Measurements from ENCODE around the gene FBXW8. TPM values are rescaled to one million over a fixed set of nuclear protein-coding genes. Genes with fewer than 3 reads are reported as not detected.

FBXW8 gene
- total RNA-seq, 1 donor from 2014 or later: 6.1 TPM

DNA sequence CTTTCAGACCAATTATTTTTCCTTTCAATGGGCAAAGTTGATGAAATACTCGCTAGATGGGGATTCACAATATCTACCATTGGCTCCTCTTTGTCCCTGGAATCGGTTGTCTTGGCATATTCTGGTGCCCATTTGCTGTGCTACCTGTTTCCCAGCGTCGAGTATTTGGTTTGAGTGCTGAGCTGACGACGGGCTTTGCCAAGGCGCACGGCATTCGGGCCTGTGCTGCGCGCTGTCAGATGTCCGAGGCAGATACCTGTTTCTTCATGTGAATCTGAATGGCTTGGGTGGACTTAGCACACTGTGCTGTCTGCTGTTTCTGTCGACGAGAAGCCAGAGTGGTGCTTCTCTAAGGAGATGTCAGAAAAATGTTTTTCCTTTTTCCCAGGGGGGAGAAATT is 107.5 kb downstream of the FBXW8 start:
- ATAC-seq (no peak), DNase-seq (ENCODE audit: low spot score) (no peak)

DNA sequence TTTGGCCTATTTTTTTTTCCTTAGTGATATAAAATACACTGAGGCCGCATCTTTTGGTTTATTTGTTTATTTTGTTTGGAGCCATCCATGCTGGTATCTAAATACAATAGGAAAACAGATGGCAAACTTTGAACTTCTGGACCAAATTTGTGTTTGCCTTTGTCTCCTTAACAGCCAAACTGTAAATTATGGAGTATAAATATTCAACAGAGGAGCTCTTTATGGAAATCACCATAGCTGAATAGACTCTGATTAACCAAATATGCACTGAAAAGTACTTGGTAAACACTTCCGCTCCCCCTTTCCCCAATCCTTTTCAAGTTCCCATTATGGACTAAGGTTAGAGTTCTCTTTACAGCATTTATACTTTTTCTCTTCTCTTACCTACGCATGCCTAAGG is 107.9 kb downstream of the FBXW8 start:
- DNase-seq (ENCODE audit: low spot score) (no peak), ATAC-seq (no peak)

DNA sequence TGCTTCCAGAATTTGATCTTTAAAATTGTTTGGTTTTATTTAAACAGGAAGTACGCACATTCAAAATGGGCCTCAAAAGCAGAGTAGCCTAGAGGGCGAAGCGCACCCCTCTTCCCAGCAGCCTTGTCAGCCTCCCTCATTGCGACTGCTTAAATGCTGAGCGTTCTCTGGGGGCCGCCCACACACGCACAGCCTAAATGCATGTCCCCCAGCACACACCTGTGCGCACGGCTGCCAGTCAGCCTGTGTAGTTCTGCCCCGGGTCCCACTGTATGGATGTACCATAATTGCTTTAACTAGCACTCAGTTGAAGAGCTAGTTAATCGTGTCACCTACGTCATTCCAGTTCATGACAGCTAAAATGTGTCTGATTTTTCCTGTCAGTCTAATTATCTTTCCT is 109.1 kb downstream of the FBXW8 start:
- no peak for ATAC-seq
- DNase-seq (ENCODE audit: low spot score): no peak

DNA sequence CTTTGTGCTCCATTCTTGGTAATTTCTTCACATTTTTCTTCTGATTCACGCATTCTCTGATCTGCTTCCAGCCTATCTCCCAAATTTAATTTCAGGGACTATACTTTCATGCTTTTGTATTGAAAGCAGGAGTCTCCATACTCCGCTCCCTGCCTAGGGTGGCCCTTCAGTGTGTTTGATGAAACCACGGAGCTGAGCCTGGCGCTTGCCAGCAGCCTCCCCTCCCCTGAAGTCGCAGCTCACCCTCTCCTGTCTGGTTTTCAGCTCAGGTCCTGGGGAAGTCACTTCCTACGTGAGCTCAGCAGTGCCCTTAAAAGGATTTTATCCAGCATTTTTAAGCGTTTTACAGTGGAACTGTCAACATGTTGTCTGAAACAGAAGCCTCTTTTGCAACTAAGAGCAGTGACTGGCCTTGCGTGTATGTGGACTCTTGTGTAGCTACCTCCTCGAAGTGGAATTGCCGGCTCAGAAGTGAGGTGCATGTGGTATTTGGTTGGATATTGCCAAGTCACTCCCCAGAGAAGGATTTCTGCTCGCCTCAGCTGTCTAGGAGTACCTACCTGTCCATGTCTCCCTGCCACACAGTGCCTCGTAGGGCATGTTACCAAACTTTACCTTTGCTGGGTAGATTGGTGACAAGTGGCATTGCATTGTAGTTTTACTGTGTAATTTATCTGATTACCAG is 109.9 kb downstream of the FBXW8 start:
- no peak for ATAC-seq
- no peak for DNase-seq (ENCODE audit: low spot score)

DNA sequence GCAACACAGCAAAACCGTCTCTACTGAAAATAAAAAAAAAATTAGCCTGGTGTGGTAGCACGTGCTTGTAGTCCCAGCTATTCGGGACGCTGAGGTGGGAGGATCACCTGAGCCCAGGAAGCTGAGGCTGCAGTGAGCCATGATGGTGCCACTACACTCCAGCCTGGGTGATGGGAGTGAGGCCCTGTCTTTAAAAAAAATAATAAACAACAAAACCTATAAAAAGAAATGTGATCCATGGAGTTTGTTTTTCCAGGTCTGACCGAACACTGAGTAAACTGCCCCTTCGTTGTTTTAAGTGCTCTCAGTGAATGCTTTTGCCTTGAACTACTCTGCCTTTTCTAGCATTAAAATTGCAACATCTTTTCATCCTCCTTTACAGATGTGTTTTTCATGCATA is 111.7 kb downstream of the FBXW8 start:
- ATAC-seq: no peak
- DNase-seq (ENCODE audit: low spot score): no peak

DNA sequence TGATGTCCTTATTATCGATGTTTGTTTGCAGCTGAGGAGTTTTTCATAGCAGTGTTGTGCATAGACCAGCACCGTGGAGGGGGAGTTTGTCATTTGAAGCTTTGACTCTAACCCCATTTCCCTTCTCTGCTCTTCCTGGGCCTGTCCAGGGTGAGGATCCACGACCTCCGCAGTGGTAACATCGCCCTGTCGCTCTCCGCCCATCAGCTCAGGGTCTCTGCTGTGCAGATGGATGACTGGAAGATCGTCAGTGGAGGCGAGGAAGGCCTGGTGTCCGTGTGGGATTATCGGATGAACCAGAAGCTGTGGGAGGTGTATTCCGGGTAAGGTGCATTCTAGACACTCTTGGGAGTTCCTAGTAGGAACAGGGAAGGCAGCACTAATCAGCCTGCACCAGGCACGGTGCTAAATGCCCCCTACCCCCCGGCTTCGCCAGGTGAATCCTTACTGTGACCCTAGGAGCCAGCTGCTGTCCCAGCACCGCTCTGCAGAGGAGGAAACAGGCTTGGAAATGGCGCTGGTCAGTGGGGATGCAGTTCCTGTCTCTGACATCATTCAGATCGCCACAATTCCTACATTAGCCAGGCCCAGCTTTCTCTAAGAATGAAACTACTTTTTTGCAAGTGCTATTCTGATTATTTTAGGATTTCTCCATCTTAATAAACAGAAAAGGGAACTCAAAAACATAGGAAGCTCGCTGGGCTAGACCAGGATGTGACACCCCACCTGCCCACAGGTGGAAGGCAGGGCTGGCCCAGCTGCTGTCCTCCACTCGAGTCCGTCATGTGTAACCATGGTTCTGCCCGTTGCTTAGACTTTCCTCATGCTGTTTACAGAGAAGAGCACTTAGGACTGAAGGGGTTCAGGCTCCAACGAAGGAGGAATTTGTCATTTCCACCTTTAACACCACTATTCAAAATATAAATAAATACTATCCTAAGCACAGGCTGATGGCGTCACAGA is 113.5 kb downstream of the FBXW8 start:
- ATAC-seq (no peak), DNase-seq (ENCODE audit: low spot score) (peak; percentile 28)

DNA sequence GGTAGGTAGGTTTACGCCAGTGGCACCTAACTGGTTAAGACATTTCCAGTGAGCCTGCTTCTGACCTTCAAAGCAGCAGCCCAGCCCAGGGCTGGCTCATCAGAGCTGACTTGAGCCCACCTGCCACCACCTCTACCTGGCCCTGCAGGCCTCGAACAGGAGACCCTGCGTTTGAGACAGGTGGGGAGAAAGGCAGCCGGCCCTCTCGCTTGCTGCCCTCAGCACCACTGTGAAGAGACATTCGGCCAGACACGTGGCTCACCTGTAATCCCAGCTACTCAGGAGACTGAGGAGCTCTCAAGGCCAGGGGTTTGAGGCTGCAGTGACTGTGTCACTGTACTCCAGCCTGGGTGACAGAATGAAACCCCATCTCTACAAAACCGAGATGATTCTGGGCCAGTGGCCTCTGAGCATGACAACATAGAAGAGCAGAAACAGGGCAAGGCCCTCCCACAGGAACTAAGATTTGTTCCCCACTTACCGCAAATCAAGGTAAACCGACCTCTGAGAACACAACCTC is 114.3 kb downstream of the FBXW8 start:
- DNase-seq (ENCODE audit: low spot score) (peak; percentile 39), ATAC-seq (no peak)

DNA sequence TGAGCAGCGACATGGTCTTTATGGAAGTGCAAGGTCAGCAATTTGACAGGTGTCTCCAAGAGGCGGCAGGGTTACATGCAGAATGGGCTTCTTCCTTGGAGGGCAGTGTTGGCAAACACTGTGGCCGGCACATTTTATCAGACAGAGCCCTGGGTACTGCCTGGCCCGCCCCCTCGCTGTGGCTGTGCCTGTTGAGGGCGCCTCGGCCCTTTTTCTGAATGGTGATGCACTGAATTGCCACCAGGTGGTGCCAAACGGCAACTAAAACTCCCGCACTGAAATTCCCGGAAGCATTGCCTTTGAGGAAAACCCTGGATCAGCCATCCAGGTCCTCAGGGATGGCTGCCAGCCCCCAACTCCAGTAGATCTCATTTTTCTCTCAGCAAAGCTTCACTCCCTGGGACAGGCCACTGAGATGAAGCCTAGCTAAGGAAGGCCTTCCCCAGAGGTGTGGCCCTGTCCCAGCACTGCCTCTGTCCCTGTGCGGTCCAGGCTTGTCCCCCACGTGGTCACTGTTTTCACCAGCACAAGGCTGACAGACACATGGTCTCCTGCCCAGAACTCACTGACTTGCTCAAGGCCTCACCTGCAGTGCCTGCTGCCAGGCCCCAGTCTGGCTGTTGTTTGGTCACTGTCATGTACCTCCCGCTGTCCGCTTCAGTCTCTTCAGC is 114.9 kb downstream of the FBXW8 start:
- DNase-seq (ENCODE audit: low spot score) (peak; percentile 67), ATAC-seq (peak; percentile 92)

DNA sequence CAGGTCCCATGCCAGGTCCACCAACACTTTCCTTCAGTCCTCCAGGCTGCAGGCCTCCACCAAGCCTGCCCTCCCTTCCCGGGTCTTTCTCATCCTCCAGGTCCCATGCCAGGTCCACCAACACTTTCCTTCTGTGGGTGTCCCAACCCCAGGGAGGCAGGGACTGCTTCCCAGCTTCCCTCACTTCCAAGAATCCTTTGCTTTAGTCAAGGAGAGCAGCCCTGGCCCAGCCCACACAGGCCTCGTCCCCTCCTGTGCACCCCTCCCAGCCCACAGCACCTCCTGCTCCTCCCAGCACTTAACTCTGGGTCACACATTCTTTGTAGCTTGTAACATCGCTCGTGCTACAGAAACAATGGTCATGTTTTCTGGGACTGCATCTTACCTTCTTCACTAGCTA is 115.6 kb downstream of the FBXW8 start:
- ATAC-seq (no peak), DNase-seq (ENCODE audit: low spot score) (peak; percentile 35)

DNA sequence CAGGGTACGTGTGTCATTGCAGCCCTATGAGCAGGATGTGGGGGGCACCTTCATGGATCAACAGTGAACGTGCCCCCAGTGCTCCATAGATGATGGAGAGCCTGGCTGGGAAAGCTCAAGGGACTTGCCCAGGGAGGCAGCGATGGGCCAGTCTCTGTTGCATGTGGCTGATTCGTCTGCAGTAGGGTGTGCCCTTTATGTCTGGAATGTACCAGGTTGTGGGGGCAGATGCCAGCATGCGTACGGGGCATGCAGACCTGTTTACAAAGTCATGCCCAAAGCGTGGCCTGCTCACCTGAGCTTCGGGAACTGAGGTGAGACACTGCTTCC is 116.1 kb downstream of the FBXW8 start:
- no peak for ATAC-seq
- DNase-seq (ENCODE audit: low spot score): no peak

DNA sequence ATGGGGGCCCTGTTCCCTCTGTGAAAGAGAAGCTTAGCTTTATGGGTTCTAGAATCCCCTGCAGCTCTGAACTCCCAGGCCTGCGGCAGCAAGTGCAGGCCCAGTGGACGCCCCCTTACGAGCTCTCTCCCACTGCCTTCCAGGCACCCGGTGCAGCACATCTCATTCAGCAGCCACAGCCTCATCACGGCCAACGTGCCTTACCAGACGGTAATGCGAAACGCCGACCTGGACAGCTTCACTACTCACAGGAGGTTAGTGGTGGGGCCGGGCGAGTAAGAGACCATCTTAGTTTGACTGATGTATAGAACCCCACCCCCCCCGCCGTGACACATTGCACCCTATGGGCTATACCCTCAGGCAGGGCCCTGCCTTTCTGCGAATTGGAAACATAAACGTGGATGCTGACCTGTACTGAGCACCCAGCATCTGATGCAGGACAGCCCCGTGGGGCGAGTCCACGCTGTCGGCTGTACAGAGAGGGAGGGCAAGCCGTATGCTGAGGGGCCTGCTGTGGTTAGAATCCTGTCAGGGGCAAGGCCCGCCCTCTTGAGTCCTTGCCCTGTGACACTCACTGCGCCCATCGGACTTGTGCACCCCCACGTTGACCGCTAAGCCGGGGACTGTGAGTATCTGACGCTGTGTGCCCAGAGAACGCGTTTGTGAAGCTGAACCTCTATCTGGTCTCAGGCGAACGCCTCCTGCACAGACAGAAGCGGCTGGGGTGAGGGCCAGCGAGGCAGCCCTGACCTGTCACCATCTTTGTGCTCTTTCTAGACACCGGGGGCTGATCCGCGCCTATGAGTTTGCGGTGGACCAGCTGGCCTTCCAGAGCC is 116.7 kb downstream of the FBXW8 start:
- DNase-seq (ENCODE audit: low spot score) (peak; percentile 37), ATAC-seq (no peak)

DNA sequence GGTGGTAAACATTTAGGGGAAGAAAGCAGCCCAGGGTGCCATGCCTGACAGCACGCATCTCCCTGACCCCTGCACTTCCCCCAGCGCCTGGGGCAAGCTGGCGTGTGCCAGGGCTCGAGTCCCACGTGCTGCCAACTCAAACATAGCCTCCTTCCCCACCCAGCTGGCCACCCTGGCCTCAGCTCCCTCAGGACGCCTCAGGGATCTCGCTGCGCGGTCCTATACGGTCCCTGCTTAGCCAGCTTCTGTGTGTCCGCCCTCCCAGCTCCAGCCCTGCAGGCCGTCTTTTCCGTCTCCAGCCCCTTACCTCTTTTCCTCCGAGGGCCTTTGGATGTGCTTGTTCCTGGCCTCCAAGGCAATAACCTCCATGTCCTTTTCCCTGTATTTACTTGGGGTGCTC is 117.5 kb downstream of the FBXW8 start:
- peak; percentile 38 for DNase-seq (ENCODE audit: low spot score)
- ATAC-seq: no peak

DNA sequence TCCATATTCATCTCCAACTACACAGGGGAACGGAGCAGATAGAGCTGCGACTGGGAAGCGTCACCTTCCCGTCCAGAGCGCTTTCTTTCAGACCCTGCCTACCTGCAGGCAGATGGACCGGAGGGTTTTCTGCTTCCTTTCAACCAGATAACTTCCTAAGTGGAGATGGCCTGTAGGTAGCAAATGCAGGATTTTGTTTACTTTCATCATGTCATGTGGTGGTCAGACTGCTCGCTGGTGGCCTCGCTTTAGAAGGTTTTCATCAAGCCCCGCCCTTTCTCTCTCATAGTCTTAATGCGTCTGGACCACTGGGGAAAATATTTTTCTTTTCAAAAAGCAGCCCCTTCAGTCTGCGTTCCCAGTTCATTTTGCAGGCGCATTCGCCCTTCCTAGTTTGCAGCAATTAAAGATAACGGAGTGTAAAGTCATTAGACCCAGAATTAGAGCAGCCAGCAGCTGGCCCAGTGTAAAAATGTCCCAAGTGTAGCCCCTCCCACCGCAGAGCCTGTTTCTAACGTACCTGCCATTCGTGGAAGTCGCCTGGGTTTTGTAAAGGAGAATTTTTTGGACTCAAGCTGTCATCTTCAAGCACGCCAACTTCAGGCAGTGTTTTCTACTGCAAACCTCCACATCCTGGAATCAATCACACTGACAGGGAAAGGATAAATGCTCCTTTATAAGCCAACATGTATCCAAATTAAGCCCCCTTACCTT is 119.6 kb downstream of the FBXW8 start:
- DNase-seq (ENCODE audit: low spot score) (no peak), ATAC-seq (no peak)

DNA sequence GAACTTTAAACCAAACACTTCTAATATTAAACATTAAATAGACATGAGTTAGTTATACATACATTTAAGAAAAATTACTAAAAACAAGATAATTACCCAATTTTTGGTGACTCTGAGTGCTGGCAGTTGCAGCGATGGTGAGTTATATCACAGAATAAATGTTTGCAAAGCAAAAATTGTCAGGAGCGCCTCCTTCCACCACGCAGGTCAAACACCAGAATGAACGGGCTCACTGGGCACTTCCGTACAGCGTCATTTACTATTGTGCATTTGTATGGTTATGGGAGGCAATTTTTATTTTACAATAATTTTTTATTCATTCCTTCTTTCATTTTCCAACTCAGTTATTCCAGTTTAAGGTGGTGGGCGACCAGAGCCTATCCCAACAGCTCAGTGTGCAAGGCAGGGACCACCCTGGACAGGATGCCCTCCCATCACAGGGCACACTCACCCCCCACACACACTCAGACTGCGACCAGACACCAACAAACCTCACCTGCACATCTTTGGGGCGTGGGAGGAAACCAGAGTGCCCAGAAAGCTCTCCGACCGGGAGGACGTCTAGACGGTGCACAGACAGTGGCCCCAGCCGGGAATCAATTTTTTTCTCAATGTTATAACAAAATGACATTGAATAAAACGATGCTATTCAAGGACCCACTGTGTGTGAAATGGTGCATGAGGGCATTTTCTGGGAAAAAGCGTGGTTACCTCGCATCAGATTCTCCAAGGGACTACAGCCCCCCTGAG is 121.3 kb downstream of the FBXW8 start:
- ATAC-seq (no peak), DNase-seq (ENCODE audit: low spot score) (no peak)

DNA sequence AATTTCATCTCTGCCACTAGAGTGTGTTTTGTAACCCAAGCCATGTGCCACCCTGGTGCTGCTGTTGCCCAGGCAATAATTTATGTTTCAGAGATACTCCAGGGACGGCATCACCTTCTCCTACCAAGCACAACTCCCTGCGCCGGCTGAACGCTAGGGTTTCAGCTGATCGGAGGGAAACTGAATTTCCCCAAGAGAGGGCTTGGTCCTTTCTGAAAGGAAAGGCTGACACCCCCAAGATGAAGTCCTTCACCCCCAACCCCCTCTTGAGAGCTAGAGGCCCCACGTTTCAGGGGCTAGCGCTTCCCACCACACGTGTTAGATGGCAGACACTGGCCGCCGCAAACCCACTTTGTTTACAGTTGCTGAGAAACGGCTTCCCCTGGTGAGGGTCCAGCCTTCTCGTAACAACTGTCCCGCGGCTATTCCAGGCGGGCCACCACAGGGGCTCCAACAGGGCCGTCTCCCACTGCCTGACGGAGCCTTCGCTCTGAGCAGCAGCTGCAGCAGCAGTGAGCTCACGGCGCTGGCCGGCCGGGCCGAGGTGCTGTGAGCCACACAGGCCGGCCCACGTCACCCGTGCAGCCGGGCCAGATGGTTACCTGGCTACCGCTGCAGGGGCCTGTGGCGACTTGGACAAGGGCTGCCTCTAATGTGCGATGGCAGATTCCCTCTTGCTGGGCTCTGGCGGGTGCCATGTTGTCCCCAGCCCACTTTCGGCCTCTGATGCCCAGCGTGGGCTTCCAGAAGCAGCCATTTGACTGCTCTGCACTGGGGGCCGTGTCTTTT is 122.0 kb downstream of the FBXW8 start:
- no peak for DNase-seq (ENCODE audit: low spot score)

DNA sequence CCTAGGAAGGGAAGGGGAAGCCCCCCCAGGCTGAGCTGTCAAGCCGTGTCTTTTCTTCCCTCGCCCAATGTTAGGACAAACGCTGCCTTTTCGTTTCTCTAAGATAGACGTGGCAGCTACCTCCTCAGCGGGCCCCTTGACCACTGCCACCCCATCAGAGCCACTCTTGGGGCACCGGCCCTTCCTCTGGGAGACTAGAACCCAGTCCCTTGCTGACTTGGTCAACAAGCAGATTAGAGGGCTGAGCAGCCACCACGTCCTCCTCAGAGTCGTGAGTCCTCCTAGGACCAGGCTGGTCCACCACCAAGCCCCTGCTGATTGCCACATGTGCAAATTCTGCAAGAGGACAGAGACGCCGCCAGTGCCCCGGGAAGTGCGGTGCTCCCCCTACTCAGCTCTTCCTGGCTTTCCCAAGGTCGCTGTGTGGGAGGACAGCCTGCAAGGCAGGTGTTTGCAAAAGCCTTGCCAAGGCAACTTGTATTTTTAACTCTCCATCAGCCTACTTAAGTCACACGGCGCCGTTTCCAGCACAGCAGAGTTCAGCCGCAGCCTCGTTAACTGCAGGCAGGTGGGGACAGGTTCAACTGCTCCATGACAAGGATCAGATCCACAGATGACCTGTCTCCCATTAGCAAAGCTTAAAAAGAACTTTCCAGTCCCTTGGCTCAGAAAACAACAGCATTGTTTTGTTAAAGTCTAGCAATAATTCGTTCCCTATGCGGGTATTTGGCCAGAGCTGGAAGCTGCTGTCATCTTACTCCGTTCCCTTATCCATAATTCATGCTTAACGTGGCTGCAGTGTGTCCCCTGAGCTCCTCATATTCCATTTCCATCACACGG is 122.9 kb downstream of the FBXW8 start:
- no peak for DNase-seq (ENCODE audit: low spot score)
- peak; percentile 11 for ATAC-seq

More for the DNA sequence above, 122.0 kb downstream of the FBXW8 start:
- peak; percentile 65 for ATAC-seq

DNA sequence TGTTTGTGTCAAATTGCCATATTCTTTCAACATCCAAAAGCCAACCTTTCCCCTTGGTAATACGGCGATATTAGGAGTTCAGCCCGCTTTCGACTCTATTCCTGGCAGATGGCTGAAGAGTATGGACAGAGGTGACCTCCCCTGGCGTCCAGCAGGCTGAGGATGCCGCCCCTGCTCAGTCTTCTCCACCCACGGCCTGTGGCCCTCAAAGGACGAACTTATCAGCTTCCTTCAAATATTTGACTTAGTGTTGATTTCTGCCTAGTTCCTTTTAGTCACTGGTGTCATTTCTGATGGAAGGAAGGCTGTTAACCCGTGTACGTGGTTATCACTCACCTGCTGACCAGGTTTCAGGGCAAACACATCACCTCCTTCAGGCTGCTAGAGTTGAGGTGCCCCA is 123.5 kb downstream of the FBXW8 start:
- ATAC-seq (no peak), DNase-seq (ENCODE audit: low spot score) (no peak)

Data from left lobe of liver (tissue), 2 donors.